SK-N-MC (cell line): ENCODE measurements around the gene FXYD5.

Source experiments
- EZH2 ChIP-seq: fragments of 200-600 bp; sonication (generic); IDR thresholded peaks from one replicate; pipeline ENCODE4 v1.6.1; 2017; ENCODE audit warnings: antibody characterized with exemption
- POLR2AphosphoS5 ChIP-seq: IDR thresholded peaks from 2 replicates; pipeline ENCODE4 v1.6.1; 2012; ENCODE audit warnings: mild to moderate bottlenecking, low read depth, low read length, borderline replicate concordance

DNA sequence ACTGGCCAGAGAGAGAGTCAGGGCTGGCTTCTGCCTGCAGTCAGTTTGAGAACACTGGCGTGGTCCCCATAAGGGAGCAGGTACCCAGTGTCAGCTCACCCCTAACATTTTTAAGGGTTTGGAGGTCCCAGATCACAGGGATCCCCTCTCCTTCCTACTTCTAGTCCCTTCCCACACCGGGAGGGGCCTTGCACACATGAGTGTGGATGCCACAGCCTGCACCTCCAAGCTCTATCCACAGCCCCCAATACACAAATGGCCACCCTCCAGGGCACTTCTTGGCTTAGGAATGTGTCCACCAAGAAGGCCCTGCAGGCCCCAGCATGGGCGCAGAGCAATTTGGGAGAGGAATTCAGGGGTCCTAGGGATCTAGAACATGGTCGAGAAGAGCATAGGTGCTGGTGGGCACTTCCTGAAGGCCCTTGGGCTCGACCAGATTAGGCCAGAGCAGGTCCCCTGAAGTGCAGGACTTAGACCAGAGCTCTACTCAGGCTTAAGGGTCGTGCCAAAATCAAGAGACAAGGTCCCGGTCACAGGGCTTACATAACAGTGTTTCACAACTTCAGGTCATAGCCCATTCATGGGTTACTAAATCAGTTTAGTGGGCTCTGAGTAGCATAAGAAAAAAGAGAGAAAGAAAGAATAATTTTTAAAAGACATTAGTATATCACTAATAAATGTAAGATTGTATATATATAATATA lies 16.0 kb downstream of the FXYD5 start:
- no peak for TF ChIP-seq POLR2AphosphoS5
- no peak for TF ChIP-seq EZH2
